Activated CD8-positive, alpha-beta memory T cell treated with anti-CD3 and anti-CD28 coated beads, Interleukin-2, amount 50 U/mL, for 1 hour (primary cell): ENCODE measurements around the gene FOXO6.

ENCODE experiments used
- DNase-seq: peaks from one replicate; pipeline ENCODE4 v3.0.0-alpha.2; 2020; ENCODE audit errors: extremely low read depth

Gene FOXO6

GRCh38 chr1:41383094-41383852 lies 22.0 kb downstream of the FOXO6 start:
- DNase-seq = no peak

GRCh38 chr1:41384579-41384978 lies 23.3 kb downstream of the FOXO6 start:
- DNase-seq = no peak

GRCh38 chr1:41385398-41386195 lies 24.4 kb downstream of the FOXO6 start:
- no peak for DNase-seq

DNA sequence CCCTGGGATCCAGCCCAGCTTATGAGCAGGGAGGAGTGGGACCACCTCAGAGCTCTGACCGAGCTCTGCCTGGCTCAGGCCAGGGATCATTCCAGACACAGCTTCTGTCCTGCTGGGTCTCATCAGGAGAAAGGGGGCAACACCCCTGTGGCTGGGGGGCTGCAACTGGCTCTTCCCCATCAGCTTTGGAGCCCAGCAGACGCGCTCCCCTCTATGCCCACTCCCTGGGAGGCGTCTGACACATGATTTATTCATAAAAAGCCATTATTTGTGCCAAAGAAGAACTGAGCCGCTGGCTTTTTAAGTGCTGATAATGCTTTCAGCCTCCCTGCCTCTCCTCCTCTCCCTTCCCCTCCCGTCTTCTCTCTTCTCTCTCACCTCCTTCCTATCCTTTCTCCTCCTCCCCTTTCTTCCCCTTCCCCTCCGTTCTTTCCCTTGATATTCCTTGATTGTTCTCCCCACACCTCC lies 25.0 kb downstream of the FOXO6 start:
- DNase-seq = no peak

GRCh38 chr1:41387667-41388091 lies 26.4 kb downstream of the FOXO6 start:
- no peak for DNase-seq

DNA sequence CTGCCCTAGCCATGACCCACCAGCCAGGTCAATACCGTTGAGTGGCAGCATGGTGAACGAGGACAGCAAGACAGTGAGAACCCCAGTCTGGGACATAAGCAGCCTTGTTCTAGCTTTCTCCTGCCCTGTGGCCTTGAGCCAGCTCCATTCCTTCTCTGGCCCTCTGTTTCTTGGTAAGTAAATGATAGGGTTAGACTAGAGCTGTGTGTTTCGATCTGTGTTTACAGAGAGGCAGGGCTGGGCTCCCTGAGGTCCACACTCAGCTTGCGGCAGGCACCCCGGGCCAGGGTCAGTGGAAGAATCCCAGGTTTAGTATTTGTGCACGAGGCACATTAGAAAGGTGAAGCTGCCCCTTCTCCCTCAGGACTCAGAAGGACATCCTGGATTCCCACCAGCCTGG lies 27.3 kb downstream of the FOXO6 start:
- no peak for DNase-seq

GRCh38 chr1:41389009-41389408 lies 27.8 kb downstream of the FOXO6 start:
- no peak for DNase-seq

GRCh38 chr1:41390166-41390565 lies 28.9 kb downstream of the FOXO6 start:
- DNase-seq = no peak

GRCh38 chr1:41390573-41390972 lies 29.3 kb downstream of the FOXO6 start:
- no peak for DNase-seq

DNA sequence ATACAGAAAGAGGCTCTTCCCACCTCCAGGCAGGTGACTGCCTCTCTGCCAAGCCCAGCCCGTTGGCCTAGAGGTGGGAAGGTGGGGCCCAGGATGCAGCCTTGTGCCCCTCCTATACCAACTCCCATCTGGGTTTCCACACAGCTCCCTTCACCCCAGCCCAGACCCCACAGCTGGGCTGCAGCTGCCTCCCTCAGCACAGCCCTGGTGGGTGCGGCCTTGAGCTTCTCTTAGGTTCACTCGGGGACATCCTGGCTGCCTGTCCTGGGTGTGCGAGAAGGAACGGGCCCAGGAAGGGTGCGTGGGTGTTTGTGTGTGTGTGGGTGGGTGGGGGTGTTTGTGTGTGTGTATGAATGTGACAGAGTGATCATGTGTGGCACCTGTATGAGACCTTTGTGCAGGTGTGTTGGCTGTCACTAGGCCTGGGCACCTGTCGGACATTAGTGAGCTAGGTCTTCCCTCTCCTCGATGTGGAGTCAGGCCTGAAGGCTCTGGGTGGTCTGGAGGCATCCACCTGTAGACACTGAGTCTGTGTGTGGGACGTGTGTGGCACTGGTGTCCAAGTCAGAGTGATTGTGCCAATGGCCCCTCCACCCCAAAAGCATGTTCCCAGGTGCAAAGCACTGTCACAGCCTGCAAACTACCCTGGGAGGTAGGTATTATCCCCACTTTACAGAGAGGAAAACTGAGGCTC lies 30.7 kb downstream of the FOXO6 start:
- no peak for DNase-seq

GRCh38 chr1:41392528-41392924 lies 31.3 kb downstream of the FOXO6 start:
- no peak for DNase-seq

- DNase-seq = no peak
Observed at GRCh38 chr1:41393716-41394368, 32.6 kb downstream of the FOXO6 start.

DNA sequence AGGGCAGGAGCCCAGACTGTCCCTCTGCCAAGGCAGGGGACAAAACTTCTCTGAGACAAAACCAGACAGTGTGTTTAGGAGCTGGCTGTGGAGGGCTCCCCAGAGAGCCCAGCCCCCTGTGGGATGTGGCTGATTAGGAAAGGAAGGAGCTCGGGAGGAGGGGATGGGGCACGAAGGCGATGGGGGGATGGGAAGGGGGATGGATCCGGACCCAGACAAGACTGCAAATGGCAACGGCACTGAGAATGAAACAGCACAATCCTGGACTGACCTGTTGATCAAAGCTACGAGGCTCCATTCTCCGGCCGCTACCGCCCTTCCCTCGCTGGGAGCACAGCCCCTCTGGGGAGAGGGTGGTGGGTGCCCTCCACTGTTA lies 33.1 kb downstream of the FOXO6 start:
- DNase-seq = no peak

GRCh38 chr1:41394959-41395956 lies 34.0 kb downstream of the FOXO6 start:
- DNase-seq = no peak

DNA sequence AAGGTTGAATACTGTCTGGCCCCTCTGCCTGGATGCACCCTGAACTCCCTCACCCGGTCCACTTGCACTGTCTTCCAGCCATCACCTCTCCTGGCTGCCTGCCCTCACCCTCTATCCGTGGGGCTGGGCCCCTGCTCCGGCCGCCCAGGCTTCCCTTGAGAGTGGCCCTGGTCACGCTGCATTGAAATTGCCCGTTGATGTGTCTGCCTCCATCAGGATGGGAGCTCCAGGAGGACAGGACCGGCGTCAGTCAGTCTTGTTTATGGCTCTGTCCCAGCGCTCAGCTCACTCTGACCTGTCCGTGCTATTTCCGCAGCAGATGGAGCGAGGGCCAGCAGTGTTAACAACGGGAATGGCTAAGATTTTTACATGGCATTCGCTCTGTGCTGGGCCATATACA lies 34.9 kb downstream of the FOXO6 start:
- DNase-seq = no peak

DNA sequence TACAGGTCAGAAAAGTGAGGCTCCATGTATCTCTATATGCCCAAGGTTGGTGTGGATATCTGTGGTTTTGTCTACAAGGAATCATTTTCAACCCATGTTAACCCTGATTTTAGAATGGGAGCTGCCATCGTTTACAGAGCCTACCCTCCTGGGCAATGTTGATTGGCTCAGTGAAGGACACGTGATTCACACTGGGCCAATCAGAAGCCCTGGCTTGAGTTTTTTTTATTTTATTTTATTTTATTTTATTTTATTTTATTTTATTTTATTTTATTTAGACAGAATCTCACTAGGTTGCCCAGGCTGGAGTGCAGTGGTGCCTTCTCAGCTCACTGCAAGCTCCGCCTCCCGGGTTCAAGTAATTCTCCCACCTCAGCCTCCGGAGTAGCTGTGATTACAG lies 35.8 kb downstream of the FOXO6 start:
- no peak for DNase-seq

GRCh38 chr1:41397753-41398330 lies 36.6 kb downstream of the FOXO6 start:
- DNase-seq = no peak

- no peak for DNase-seq
Observed at GRCh38 chr1:41399145-41399795, 38.0 kb downstream of the FOXO6 start.

DNA sequence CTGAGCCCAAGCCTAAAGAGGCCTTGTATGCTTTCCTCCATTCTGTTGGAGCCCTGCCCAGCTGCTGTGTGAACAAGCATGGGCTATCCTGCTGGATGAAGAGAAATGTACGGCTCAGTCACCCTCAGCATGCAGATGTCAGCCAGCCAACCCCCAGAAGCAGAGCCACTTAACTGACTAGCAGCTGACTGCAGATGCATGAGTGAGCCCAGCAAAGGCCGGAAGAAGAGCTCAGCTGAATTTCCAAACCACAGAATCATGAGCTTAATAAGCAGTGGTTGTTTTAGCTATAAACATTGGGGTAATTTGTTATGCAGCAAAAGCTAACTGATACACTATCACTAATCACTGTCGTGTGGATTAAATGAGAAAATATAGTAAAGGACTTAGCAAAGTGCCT lies 39.0 kb downstream of the FOXO6 start:
- DNase-seq = no peak

DNA sequence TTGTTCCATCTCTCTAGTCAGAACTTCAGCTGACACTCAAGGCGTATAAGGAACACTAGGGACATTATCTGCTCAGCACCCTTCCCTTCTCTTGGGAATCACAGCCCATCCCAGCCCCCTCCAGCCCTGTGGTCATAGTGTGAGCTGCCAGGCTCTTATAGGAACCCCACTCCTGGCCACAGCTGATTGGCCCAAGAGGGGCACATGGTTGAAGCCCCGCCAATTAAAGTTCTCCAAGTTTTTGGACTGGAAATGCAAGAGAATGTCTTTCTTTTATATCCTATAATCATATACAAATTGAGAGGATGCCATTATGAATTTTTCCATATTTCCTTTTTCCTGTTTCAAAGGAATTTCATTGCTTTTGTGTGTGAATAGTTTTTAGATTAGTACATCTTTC lies 40.7 kb downstream of the FOXO6 start:
- no peak for DNase-seq
